Prostate gland (tissue), 2 donors: ENCODE results near the gene TRPM3. TPM values are rescaled to one million over a fixed set of nuclear protein-coding genes. Genes with fewer than 3 reads are reported as not detected.
A peak's percentile ranks its signal among the peaks of the same experiment; 100 is the strongest.

Experiments used
- DNase-seq: peaks from one replicate; pipeline ENCODE4 v3.0.0-alpha.2; 2019; ENCODE audit warnings: low spot score
- H3K27ac ChIP-seq, 2 donors: fragments of 200-600 bp; sonication (generic); 2 replicates each; pipeline ENCODE4 v1.5.1; 2017 to 2019
- H3K27me3 ChIP-seq: fragments of 200-600 bp; sonication (generic); replicated peaks from 2 replicates; pipeline ENCODE4 v1.5.1; 2019; ENCODE audit not compliant: insufficient read depth
- H3K36me3 ChIP-seq, 2 donors: fragments of 200-600 bp; sonication (generic); 1 replicate in 1 of 2; 2 replicates in 1 of 2; pipeline versions ENCODE4 v1.5.1 to v1.8.1; 2017 to 2019
- H3K4me1 ChIP-seq: fragments of 200-600 bp; sonication (generic); replicated peaks from 2 replicates; pipeline ENCODE4 v1.5.1; 2019
- H3K4me3 ChIP-seq, 2 donors: fragments of 200-600 bp; sonication (generic); 2 replicates each; pipeline ENCODE4 v1.5.1; 2017 to 2019
- H3K9me3 ChIP-seq: fragments of 200-600 bp; sonication (generic); 2 replicates; pipeline ENCODE4 v1.5.1; 2017
- CTCF ChIP-seq, 4 experiments: fragments of 200-600 bp in 2 of 4; fragments of 450-650 bp in 2 of 4; sonication (generic) in 2 of 4; IDR thresholded peaks; 1 replicate in 3 of 4; 2 replicates in 1 of 4; pipeline ENCODE4 v1.5.1; 2016 to 2019; ENCODE audit warnings: antibody characterized with exemption in 4 of 4, mild to moderate bottlenecking in 2 of 4, moderate library complexity in 2 of 4
- POLR2A ChIP-seq: fragments of 450-650 bp; IDR thresholded peaks from one replicate; pipeline ENCODE4 v1.6.1; 2016; ENCODE audit warnings: antibody characterized with exemption, mild to moderate bottlenecking
- POLR2AphosphoS5 ChIP-seq: sonication (generic); formaldehyde crosslinking; IDR thresholded peaks from one replicate; pipeline ENCODE4 v1.6.1; 2017; ENCODE audit warnings: antibody characterized with exemption
- WGBS: methylation state at CpG from one replicate; pipeline ENCODE4 v1.1.5; 2018; 5-methylcytosine and 5-hydroxymethylcytosine counted together
- intact Hi-C: fragments of 100-400 bp; cut with DNase I; formaldehyde crosslinking; loops from one replicate; pipeline ENCODE4 v1.14.2; 2022
- total RNA-seq, 2 donors: library from RNA; depleted of rRNA; stranded (reverse); fragments of >200 nt; gene quantifications; one replicate each; pipeline ENCODE4 v1.1.0, GENCODE V29; 2016

TRPM3 gene
- total RNA-seq, 2 donors from 2014 or later, result 0.32 to 18.7 TPM

GRCh38 chr9:71003346-71003745, 118.1 kb downstream of the TRPM3 start:
- Histone ChIP-seq H3K9me3 (no peaks in the 10 kb centered on the region), H3K4me3 (no peak overlapping the region), H3K27ac (no peak overlapping the region), H3K36me3 (no peaks in the 10 kb centered on the region), H3K27me3 (no peaks in the 10 kb centered on the region), H3K4me1 (no peaks in the 10 kb centered on the region)
- TF ChIP-seq POLR2AphosphoS5 (no peak), CTCF (IDR thresholded peaks at IDR 0.05) (no peak), POLR2A (no peak)
- 96% methylated on average over 4 of the region's 4 CpGs for WGBS
- DNase-seq, result no peak
- intact Hi-C loops, result loop anchor here (5.0 kb wide), 2 partner anchors 76 to 361 kb away; no protein-coding TSS in a partner anchor

DNA sequence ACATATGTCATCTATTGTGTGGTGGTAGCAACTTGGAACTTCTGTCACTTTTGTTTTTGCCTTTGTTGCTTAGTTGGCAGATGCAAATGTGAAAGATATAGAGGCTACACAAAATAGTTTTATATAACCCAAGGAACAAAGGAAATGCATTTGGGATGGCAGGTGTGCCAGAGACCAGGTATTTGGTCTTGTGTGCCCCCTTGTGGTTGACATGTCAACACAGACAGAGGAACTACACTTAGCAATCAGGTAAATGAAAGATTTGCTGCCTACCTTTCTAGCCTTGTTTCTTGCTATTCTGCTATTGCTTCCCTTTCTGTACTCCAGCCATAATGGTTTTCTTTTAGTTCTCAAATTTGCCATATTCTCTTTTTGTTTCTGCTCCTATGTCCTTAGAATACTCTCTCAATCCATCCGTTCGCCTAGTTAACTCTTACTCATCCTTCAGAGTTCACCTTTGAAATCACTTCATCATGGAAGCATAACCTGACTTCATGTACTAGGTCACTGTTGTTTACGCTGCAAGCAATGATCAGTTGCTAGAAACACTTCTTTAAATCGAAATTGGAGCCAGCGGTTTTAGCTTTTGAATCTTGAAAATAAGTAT, 119.5 kb downstream of the TRPM3 start:
- WGBS, result 72% methylated on average over 5 of the region's 5 CpGs
- H3K27me3 ChIP-seq, result no peaks in the 10 kb centered on the region
- intact Hi-C loops, result loop anchor here (5.0 kb wide), 2 partner anchors 75 to 360 kb away; no protein-coding TSS in a partner anchor
- no peak for TF ChIP-seq POLR2A
- no peak for TF ChIP-seq POLR2AphosphoS5
- peak in 3 of 4 experiments; percentile 63 to 73 (median 69) for TF ChIP-seq CTCF (IDR thresholded peaks at IDR 0.05)
- no peak overlapping the region for H3K27ac ChIP-seq
- H3K9me3 ChIP-seq, result no peaks in the 10 kb centered on the region
- no peaks in the 10 kb centered on the region for H3K36me3 ChIP-seq
- peak; percentile 29 for DNase-seq
- H3K4me1 ChIP-seq, result no peaks in the 10 kb centered on the region
- H3K4me3 ChIP-seq, result no peak overlapping the region

DNA sequence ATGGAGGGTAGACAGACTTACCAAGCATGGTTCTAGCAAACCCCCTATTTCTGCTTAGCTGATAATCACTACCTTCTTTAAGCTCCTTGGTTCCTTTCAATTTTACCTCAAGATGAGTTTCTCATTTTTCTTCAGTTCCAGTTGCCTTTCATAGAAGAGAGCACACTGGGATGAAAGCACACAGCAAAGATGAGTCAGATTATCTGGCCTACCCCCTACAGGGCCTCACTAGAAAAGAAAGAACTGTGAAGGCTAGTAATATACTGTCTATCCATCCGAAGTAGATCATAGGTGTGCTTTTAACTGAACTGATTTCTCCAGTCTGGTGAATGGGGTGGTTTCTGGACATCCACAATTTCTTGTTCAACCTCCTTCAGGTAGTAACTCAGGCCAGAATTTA, 122.5 kb downstream of the TRPM3 start:
- no peak for DNase-seq
- WGBS, result 72% methylated on average over 1 of the region's 1 CpG
- TF ChIP-seq CTCF (IDR thresholded peaks at IDR 0.05) (no peak), POLR2A (no peak), POLR2AphosphoS5 (no peak)
- no peaks in the 10 kb centered on the region for H3K36me3 ChIP-seq
- H3K9me3 ChIP-seq, result no peaks in the 10 kb centered on the region
- H3K4me1 ChIP-seq, result no peaks in the 10 kb centered on the region
- no peak overlapping the region for H3K27ac ChIP-seq
- intact Hi-C loops, result no loop called here
- H3K27me3 ChIP-seq, result no peaks in the 10 kb centered on the region
- no peak overlapping the region for H3K4me3 ChIP-seq

GRCh38 chr9:70995511-70995910, 125.9 kb downstream of the TRPM3 start:
- no peaks in the 10 kb centered on the region for H3K9me3 ChIP-seq
- H3K4me1 ChIP-seq, result no peaks in the 10 kb centered on the region
- TF ChIP-seq POLR2A (no peak), CTCF (IDR thresholded peaks at IDR 0.05) (no peak), POLR2AphosphoS5 (no peak)
- DNase-seq, result no peak
- H3K27ac ChIP-seq, result no peak overlapping the region
- no peaks in the 10 kb centered on the region for H3K27me3 ChIP-seq
- H3K4me3 ChIP-seq, result no peak overlapping the region
- intact Hi-C loops, result no loop called here
- no peaks in the 10 kb centered on the region for H3K36me3 ChIP-seq
- WGBS, result 76% methylated on average over 4 of the region's 4 CpGs

DNA sequence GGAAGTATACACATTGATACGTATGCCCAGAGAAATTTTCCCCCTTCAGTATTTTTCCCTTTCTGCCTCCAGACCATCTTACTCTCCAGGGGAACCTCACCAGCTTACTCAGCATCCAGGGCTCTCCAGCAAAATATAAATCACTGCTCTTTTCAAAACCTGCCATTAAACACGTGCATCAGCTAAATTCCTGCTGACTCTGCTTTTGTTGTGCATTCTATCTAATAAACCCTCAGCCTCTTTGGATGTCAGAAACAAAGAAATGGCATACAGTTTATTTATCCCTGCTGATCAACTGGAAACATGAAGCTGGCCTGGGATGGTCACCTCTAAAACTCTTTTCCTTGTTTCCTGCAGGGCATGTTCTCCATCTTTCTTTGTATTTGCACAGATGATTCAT, 126.8 kb downstream of the TRPM3 start:
- H3K4me1 ChIP-seq, result no peaks in the 10 kb centered on the region
- intact Hi-C loops, result no loop called here
- TF ChIP-seq POLR2AphosphoS5, result no peak
- TF ChIP-seq POLR2A, result no peak
- no peak for TF ChIP-seq CTCF (IDR thresholded peaks at IDR 0.05)
- no peaks in the 10 kb centered on the region for H3K9me3 ChIP-seq
- H3K4me3 ChIP-seq, result no peak overlapping the region
- no peaks in the 10 kb centered on the region for H3K27me3 ChIP-seq
- H3K27ac ChIP-seq, result no peak overlapping the region
- no peak for DNase-seq
- 66% methylated on average over 2 of the region's 2 CpGs for WGBS
- H3K36me3 ChIP-seq, result no peaks in the 10 kb centered on the region
